Ovary (tissue), 3 donors: Measurements from ENCODE around the gene LRRD1.
"Not testable (repeated sequence)": the region's sequence is repeated elsewhere in the genome, so short reads cannot be mapped to it uniquely, and the experiment has no call there.

Experiments
- EP300 ChIP-seq: sonication (generic); formaldehyde crosslinking; IDR thresholded peaks from one replicate; pipeline ENCODE4 v1.6.1; 2017; ENCODE audit warnings: antibody characterized with exemption
- TF ChIP-seq, protein P1 (sequence below), 3 donors: fragments of 450-650 bp in 2 of 3; fragments of 200-600 bp in 1 of 3; IDR thresholded peaks; one replicate each; pipeline versions ENCODE4 v1.5.1 to v1.8.0; 2016 to 2022; ENCODE audit warnings: antibody characterized with exemption in 3 of 3, mild to moderate bottlenecking in 1 of 3
- donor health status: DM: no; HTN: no; CAD: no.

DNA sequence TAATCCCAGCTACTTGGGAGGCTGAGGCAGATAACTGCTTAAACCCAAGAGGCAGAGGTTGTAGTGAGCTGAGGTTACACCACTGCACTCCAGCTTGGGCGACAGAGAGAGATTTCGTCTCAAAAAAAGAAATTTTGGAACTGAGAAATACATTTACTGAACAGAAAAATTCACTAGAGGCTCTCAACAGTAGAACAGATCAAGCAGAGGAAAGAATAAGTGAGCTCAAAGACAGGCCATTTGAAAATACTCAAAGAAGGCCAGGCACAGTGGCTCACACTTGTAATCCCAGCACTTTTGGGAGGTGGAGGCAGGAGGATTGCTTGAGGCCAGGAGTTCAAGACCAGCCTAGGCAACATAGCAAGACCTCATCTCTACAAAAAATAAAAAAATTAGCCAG lies 9.4 kb downstream of the LRRD1 start:
- TF ChIP-seq, protein P1, sequence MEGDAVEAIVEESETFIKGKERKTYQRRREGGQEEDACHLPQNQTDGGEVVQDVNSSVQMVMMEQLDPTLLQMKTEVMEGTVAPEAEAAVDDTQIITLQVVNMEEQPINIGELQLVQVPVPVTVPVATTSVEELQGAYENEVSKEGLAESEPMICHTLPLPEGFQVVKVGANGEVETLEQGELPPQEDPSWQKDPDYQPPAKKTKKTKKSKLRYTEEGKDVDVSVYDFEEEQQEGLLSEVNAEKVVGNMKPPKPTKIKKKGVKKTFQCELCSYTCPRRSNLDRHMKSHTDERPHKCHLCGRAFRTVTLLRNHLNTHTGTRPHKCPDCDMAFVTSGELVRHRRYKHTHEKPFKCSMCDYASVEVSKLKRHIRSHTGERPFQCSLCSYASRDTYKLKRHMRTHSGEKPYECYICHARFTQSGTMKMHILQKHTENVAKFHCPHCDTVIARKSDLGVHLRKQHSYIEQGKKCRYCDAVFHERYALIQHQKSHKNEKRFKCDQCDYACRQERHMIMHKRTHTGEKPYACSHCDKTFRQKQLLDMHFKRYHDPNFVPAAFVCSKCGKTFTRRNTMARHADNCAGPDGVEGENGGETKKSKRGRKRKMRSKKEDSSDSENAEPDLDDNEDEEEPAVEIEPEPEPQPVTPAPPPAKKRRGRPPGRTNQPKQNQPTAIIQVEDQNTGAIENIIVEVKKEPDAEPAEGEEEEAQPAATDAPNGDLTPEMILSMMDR (IDR thresholded peaks at IDR 0.05) = not testable (repeated sequence)
- not testable (repeated sequence) for TF ChIP-seq EP300
